Ureter (tissue), 1 donor: ENCODE data around the gene DBNDD1. TPM values are rescaled to one million over a fixed set of nuclear protein-coding genes. Genes with fewer than 3 reads are reported as not detected.
"Not testable (repeated sequence)": the region's sequence is repeated elsewhere in the genome, so short reads cannot be mapped to it uniquely, and the experiment has no call there.

Experiments
- DNase-seq: peaks from one replicate; pipeline ENCODE4 v3.0.0-alpha.2; 2020; ENCODE audit warnings: low spot score
- total RNA-seq: library from RNA; stranded (reverse); gene quantifications from one replicate; pipeline ENCODE4 v1.2.4, GENCODE V29; 2023
- donor health status: DM: yes; HTN: yes; CAD: no.

The DBNDD1 gene
- total RNA-seq, 1 donor from 2014 or later, result 3.0 TPM

DNA sequence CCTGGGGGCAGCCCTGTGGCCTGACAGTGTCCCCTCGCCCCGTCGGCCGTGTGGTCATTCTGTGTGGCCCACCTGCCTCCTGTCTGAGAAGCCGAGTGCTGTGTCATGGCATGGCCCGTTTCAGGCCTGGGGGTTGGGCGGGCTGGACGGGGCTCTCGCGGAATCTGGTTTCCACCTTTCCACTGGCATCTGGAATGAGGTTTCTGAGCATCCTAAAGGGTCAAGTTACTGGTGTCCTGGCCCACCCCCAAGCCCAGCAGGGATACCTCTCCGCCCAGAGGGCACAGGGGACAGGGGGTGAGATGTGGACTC is 7.8 kb downstream of the DBNDD1 start:
- DNase-seq, result no peak

GRCh38 chr16:90010676-90011507 is 8.4 kb downstream of the DBNDD1 start:
- DNase-seq, result no peak

GRCh38 chr16:90009172-90009899 is 9.9 kb downstream of the DBNDD1 start:
- no peak for DNase-seq

GRCh38 chr16:90008708-90009145 is 10.5 kb downstream of the DBNDD1 start:
- no peak for DNase-seq

DNA sequence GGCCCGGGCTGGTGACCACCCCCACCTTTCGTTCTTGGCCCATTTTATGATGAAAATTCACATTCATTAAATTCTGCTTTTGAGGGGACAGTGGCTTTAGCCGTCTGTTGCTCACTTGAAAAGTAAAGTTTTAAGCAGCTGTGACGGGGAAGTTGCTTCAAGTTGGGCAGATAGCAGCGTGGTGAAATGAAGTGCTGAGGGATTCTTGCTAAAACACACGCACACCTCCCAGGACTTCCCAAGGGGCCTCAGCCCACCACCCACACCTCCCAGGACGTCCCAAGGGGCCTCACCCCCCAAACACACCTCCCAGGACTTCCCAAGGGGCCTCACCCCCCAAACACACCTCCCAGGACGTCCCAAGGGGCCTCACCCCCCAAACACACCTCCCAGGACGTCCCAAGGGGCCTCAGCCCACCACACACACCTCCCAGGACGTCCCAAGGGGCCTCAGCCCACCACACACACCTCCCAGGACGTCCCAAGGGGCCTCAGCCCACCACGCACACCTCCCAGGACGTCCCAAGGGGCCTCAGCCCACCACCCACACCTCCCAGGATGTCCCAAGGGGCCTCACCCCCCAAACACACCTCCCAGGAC is 11.5 kb downstream of the DBNDD1 start:
- DNase-seq, result not testable (repeated sequence)

DNA sequence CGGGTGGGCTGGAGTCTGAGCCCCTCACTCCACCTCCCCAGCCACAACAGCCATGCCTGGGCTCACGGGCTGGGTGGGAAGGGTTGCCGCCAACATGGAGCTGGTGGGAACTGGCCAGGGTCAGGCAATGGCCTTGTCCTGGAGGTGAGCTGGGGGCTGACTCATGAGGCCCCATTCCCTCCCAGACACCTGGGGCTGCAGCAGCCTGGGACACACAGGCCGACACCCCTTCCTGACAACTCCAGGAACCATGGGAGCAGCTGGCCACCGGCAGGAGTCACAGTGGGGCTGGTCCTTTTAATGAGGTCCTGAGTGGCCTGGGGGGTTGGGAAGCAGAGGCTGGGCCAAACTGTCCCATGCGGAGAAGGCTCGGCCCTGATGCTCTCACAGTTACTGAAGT is 12.2 kb downstream of the DBNDD1 start:
- DNase-seq, result no peak

DNA sequence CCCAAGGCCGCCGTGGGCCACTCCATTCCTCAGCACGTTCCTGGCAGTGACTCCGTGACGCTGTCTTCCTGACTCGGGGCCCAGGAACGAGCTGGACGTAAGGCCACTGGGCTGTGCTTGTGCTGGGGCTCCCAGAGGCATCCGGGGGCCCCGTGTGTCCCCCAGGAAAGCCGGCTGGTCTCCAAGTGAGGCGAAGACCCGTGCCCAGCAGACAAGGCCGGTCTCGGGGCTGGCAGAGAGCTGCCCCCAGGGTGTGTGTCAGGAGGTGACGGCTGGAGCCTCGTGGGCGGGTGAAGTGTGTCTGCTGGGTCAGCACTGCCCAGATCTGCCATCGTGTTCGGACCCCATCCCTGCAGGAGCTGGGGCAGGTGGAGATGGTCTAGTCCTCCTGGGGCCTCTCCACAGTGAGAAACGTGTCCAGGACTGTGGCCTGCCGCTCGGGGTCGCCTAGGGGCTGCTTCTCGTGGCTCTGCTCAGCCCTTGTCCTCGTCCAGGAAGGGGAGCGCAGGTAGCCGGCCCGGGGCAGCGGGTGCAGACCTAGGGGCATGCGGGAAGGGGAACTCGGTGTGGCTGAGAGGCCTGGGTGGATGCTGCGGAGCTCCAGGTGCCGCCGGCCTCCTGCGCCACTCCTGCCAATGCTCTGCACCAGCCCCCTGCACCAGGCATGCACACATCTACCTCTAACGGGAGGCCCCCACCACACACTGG is 13.1 kb downstream of the DBNDD1 start:
- DNase-seq, result no peak

GRCh38 chr16:90004577-90004976 is 14.7 kb downstream of the DBNDD1 start:
- no peak for DNase-seq

DNA sequence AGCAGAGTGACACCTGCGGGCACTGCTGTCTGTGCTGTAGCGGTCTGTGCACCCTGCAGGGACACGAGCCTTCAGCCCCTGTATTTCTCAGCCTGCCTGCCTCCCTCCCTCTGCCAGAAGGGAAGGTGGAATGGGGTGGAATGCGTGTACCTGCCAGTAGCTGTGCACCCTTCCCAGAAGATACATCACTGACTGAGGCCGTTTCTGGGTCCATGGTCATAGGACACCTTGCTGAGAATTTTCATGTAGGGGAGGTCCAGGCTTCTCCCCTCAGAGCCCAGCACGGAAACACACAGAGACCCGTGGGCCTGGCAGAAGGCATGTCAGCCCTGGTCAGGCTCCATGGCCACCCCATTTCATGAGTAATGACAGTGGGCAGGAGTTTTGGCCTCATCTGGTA is 16.5 kb downstream of the DBNDD1 start:
- no peak for DNase-seq

DNA sequence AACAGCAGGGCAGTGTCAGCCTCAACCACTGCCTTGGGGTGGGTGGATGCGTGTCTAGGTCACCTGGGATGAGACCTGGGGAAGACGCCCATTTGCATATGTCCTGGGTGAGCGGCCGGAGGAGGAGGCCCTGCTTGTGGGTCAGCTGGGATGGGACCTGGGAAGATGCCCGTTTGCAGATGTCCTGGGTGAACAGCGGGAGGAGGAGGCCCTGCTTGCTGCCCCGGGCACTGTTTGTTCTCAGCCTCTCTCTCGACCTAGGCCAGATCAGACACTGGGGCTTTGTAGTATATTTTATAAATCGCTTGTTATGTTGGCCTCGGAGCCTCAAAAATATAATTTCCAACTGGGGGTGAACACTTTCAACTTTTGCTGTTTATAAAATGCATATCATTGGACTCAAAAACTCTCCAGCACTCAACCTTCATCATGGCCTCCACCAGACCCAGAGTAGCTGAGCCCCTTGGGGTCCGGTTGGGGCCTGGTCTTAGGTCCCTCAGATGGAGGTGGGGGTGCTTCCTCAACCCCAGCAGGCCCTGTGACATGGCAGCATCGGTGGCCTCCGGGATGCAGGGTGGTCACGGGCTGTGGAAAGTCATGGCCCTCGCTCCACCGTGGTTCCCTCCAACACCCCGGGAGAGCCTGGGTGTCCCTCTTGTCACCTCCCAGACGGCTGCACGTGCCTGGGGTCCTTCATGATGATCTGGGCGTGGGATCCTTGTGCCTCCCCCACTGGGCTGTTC is 17.3 kb downstream of the DBNDD1 start:
- DNase-seq, result no peak

DNA sequence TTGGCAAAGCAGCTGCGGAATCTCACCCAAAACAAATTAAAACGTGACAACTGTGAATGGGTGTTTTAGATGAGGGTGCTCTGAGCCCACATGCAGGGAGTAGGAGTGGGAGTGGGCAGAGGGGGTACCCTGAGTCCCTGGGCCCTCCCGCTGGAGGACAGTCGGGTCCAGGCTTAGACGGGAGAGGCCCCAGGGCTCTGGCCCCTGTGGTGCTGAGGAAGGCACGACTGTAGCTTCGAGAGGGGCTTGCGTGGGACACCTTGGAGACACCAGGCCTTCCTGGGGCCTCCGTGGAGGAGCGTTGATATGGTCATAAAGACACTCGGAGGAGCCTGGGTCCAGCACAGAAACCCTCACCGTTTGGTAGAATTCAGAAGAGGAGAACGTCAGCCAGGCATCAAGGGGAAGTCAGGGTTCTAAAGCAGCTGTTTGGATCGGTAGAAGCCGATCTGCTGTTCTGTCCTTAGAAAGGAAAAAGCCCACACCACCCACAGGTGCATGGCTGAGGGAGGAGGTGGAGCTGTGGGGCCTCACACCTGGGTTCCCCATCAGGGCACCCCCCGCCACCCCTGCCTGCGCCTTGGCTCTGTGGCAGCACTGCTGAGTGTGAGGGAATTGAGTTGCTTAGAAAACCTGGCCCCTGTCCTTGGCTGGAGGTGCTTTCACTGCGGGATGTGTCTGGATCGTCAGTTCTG is 18.4 kb downstream of the DBNDD1 start:
- no peak for DNase-seq

- DNase-seq, result no peak
These were observed 19.3 kb downstream of the DBNDD1 start for GRCh38 chr16:89999831-90000574.

DNA sequence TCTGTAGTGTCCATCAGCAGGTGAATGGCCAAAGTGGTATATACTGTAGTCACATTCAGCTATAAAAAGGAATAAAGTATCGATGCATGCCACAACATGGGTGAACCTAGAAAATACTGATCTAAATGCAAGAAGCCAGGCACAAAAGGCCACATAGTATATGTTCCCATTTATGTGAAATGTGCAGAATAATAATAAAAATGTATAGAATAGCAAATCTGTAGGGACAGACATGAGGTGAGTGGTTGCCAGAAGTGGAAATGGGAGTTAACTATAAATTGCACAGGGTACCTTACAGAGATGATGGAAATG is 23.1 kb downstream of the DBNDD1 start:
- DNase-seq, result no peak

DNA sequence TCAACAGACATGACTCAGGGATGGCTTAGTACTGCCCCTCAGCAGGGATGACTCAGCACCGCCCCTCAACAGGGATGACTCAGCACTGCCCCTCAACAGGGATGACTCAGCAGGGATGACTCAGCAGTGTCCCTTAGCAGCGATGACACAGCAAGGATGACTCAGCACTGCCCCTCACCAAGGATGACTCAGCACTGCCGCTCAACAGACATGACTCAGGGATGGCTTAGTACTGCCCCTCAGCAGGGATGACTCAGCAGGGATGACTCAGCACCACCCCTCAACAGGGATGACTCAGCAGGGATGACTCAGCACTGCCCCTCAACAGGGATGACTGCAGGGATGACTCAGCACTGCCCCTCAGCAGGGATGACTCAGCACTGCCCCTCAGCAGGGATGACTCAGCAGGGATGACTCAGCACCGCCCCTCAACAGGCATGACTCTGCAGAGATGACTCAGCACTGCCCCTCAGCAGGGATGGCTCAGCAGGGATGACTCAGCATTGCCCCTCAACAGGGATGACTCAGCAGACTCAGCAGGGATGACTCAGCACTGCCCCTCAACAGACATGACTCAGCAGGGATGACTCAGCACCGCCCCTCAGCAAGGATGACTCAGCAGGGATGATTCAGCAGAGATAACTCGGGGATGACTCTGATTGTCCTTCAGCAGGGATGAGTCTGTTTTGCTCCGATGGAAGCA is 23.6 kb downstream of the DBNDD1 start:
- not testable (repeated sequence) for DNase-seq

DNA sequence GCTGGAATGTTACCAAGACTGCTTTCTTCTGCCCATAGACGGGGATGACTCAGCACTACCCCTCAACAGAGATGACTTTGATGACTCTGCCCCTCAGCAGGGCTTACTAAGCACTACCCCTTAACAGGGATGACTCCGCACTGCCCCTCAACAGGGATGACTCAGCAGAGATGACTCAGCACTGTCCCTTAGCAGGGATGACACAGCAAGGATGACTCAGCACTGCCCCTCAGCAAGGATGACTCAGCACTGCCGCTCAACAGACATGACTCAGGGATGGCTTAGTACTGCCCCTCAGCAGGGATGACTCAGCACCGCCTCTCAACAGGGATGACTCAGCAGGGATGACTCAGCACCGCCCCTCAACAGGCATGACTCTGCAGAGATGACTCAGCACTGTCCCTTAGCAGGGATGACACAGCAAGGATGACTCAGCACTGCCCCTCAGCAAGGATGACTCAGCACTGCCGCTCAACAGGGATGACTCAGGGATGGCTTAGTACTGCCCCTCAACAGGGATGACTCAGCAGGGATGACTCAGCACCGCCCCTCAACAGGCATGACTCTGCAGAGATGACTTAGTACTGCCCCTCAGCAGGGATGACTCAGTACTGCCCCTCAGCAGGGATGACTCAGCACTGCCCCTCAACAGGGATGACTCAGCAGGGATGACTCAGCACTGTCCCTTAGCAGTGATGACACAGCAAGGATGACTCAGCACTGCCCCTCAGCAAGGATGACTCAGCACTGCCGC is 24.4 kb downstream of the DBNDD1 start:
- DNase-seq, result not testable (repeated sequence)

DNA sequence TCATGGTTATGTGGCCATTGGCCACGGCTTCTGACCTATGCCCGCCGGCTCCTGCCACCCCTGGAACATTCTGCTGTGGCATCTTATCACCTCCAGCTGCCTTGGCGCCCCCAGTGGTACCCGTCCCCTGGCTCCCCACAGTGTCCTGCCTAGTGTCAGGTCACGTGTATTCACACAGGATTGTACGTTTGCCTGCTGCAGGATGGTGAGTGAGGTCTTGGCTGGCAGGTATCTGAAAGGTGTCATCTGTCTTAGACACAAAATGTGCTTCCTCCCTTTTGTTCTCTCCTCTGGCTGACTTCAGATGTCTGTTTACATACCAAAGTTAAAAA is 24.9 kb downstream of the DBNDD1 start:
- no peak for DNase-seq

DNA sequence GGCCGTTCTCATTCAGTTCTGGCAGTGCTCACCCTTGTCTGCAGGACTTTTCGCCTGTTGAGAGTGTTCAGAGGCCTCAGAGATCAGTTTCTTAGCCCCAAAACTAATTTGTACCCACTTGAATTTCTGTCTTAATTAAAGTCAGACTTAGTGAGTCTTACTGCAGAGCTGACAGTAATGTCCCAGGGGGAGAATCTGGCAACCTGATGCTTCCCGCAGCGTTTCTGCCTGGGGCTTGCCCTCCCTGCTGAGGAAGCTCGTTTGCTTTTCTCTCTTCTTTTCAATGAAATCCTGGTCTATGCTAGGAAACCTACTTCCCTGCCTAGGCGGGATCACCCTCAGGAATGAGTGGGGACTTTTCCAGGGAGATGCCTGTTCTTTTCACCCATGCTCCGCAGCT is 25.3 kb downstream of the DBNDD1 start:
- no peak for DNase-seq

DNA sequence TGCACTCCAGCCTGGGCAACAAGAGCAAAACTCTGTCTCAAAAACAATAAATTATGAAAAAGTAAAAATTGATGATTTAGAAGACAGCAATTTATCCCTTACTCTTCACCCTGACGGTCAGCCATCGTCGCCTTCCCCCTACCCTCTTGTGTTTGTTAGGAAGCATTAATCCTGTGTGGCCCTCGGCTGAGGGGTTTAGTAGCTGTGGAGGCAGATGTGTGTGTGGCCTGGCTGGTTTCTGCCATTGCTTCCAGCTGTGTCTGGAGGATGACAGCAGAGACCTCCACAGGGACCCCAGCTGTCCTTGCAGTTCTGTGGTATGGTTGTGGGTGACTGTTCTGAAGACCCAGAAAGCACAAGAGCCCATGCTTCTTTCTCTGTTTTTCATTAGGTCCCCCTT is 25.9 kb downstream of the DBNDD1 start:
- no peak for DNase-seq

DNA sequence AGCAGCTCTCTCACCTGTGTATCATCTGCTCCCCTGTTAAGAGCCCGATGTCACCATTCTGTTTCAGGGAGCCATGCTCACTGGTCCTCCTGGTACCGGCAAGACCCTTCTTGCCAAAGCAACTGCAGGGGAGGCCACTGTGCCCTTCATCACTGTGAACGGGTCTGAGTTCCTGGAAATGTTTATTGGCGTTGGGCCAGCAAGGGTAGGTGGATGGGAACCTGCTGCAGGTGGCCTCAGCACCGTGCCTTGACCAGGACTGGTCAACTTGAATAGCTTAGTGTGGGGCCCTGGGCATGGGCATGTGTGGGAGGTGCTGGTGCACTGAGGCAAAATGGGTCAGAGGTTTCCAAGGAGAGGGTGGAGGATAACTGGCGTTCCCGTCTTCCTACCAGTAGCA is 28.5 kb downstream of the DBNDD1 start:
- DNase-seq, result no peak
